Body of pancreas (tissue), 4 donors: ENCODE results near the gene C2orf81. TPM values are rescaled to one million over a fixed set of nuclear protein-coding genes. Genes with fewer than 3 reads are reported as not detected.

Experiments used
- ATAC-seq: fragments of 150-250 bp; one replicate; pipeline ENCODE4 v1.9.1; 2016
- DNase-seq, 4 donors: peaks; one replicate each; pipeline ENCODE4 v3.0.0-alpha.2; 2019
- H3K27ac ChIP-seq, 4 donors: fragments of 200-600 bp; sonication (generic); 1 replicate in 3 of 4; 2 replicates in 1 of 4; pipeline versions ENCODE4 v1.5.1 to v1.6.1; 2016 to 2019; ENCODE audit warnings: mild to moderate bottlenecking in 1 of 4, mixed read lengths in 1 of 4, moderate library complexity in 1 of 4
- H3K27me3 ChIP-seq, 2 donors: fragments of 200-600 bp; sonication (generic); one replicate each; pipeline ENCODE4 v1.6.0; 2016; ENCODE audit warnings: mild to moderate bottlenecking in 1 of 2
- H3K36me3 ChIP-seq, 2 donors: fragments of 200-600 bp; sonication (generic); replicated peaks in 1 of 2; 2 replicates each; pipeline ENCODE4 v1.5.1; 2016; ENCODE audit warnings: low read depth in 2 of 2; ENCODE audit not compliant: insufficient read depth in 1 of 2
- H3K4me1 ChIP-seq: fragments of 200-600 bp; sonication (generic); one replicate; pipeline ENCODE4 v1.6.0; 2016
- H3K4me3 ChIP-seq, 2 donors: fragments of 200-600 bp; sonication (generic); 1 replicate in 1 of 2; 2 replicates in 1 of 2; pipeline ENCODE4 v1.5.1; 2016 to 2019
- H3K9me3 ChIP-seq, 3 donors: fragments of 200-600 bp; sonication (generic); 1 replicate in 2 of 3; 2 replicates in 1 of 3; pipeline ENCODE4 v1.5.1; 2016
- CTCF ChIP-seq, 7 experiments: fragments of 450-650 bp in 4 of 7; fragments of 200-600 bp in 3 of 7; sonication (generic) in 3 of 7; IDR thresholded peaks; one replicate each; pipeline ENCODE4 v1.5.1; 2016 to 2019; ENCODE audit warnings: antibody characterized with exemption in 7 of 7
- POLR2A ChIP-seq, 3 donors: fragments of 450-650 bp; IDR thresholded peaks; one replicate each; pipeline ENCODE4 v1.6.1; 2016; ENCODE audit warnings: antibody characterized with exemption in 3 of 3, mild to moderate bottlenecking in 2 of 3
- WGBS, 2 donors: methylation state at CpG; one replicate each; pipeline ENCODE4 v1.1.5; 2017; 5-methylcytosine and 5-hydroxymethylcytosine counted together
- intact Hi-C: fragments of 100-400 bp; cut with DNase I; formaldehyde crosslinking; loops from one replicate; pipeline ENCODE4 v1.15.1; 2023
- total RNA-seq, 2 donors: library from RNA; depleted of rRNA; stranded (reverse); fragments of >200 nt; gene quantifications; one replicate each; pipeline ENCODE4 v1.1.0, GENCODE V29; 2016

The C2orf81 gene
- total RNA-seq, 2 donors from 2014 or later = 0.33 to 1.6 TPM

- Histone ChIP-seq H3K27ac (no peak overlapping the region), H3K4me1 (peaks cover 10% of the 10 kb centered on the region), H3K9me3 (no peaks in the 10 kb centered on the region), H3K4me3 (no peak overlapping the region), H3K36me3 (peaks cover 13 to 15% of the 10 kb centered on the region in 2 donors), H3K27me3 (no peaks in the 10 kb centered on the region)
- TF ChIP-seq CTCF (IDR thresholded peaks at IDR 0.05) (no peak), POLR2A (IDR thresholded peaks at IDR 0.05) (peak in 1 of 3 donors; percentile 11)
- intact Hi-C loops = no loop called here
- 72 to 91% methylated on average over 12 to 18 of the region's 19 CpGs for WGBS, 2 donors
- DNase-seq (peak; percentile 25 to 67 (median 56)), ATAC-seq (peak; percentile 50)
These were observed 46.8 kb downstream of the C2orf81 start for GRCh38 chr2:74374509-74375205.

GRCh38 chr2:74373985-74374384 is 47.4 kb downstream of the C2orf81 start:
- H3K27me3 ChIP-seq = no peaks in the 10 kb centered on the region
- H3K4me1 ChIP-seq = peaks cover 4% of the 10 kb centered on the region
- TF ChIP-seq POLR2A (IDR thresholded peaks at IDR 0.05) = no peak
- no peak for TF ChIP-seq CTCF (IDR thresholded peaks at IDR 0.05)
- peaks cover 15 to 18% of the 10 kb centered on the region in 2 donors for H3K36me3 ChIP-seq
- WGBS, 2 donors = 84 to 85% methylated on average over 6 to 8 of the region's 8 CpGs
- intact Hi-C loops = no loop called here
- ATAC-seq (no peak), DNase-seq (no peak)
- H3K9me3 ChIP-seq = no peaks in the 10 kb centered on the region
- no peak overlapping the region for H3K4me3 ChIP-seq
- H3K27ac ChIP-seq = no peak overlapping the region

- intact Hi-C loops = no loop called here
- Histone ChIP-seq H3K27ac (no peak overlapping the region), H3K27me3 (no peaks in the 10 kb centered on the region), H3K9me3 (no peaks in the 10 kb centered on the region), H3K4me1 (no peaks in the 10 kb centered on the region), H3K36me3 (peaks cover 15 to 24% of the 10 kb centered on the region in 2 donors), H3K4me3 (no peak overlapping the region)
- ATAC-seq = no peak
- no peak for TF ChIP-seq POLR2A (IDR thresholded peaks at IDR 0.05)
- TF ChIP-seq CTCF (IDR thresholded peaks at IDR 0.05) = no peak
- DNase-seq = peak in 1 of 4 donors; percentile 26
- WGBS, 2 donors = 72 to 75% methylated on average over 5 of the region's 5 CpGs
These were observed 48.2 kb downstream of the C2orf81 start for GRCh38 chr2:74373221-74373676.

- no peaks in the 10 kb centered on the region for H3K4me1 ChIP-seq
- no peak overlapping the region for H3K4me3 ChIP-seq
- no peak for DNase-seq
- no peak for ATAC-seq
- peaks cover 11 to 25% of the 10 kb centered on the region in 2 donors for H3K36me3 ChIP-seq
- no peak overlapping the region for H3K27ac ChIP-seq
- intact Hi-C loops = no loop called here
- H3K9me3 ChIP-seq = no peaks in the 10 kb centered on the region
- H3K27me3 ChIP-seq = no peaks in the 10 kb centered on the region
- 82 to 87% methylated on average over 6 of the region's 6 CpGs for WGBS, 2 donors
- TF ChIP-seq POLR2A (IDR thresholded peaks at IDR 0.05) (no peak), CTCF (IDR thresholded peaks at IDR 0.05) (no peak)
These were observed 48.7 kb downstream of the C2orf81 start for GRCh38 chr2:74372674-74373073.

GRCh38 chr2:74371421-74371820 is 50.0 kb downstream of the C2orf81 start:
- H3K4me1 ChIP-seq = no peaks in the 10 kb centered on the region
- intact Hi-C loops = no loop called here
- no peak for DNase-seq
- ATAC-seq = no peak
- no peak for TF ChIP-seq CTCF (IDR thresholded peaks at IDR 0.05)
- TF ChIP-seq POLR2A (IDR thresholded peaks at IDR 0.05) = no peak
- H3K9me3 ChIP-seq = no peaks in the 10 kb centered on the region
- peaks cover 10 to 37% of the 10 kb centered on the region in 2 donors for H3K36me3 ChIP-seq
- no peak overlapping the region for H3K4me3 ChIP-seq
- 95 to 98% methylated on average over 9 of the region's 9 CpGs for WGBS, 2 donors
- no peak overlapping the region for H3K27ac ChIP-seq
- no peaks in the 10 kb centered on the region for H3K27me3 ChIP-seq
